ENCODE results near the gene SLC9B1. TPM values are rescaled to one million over a fixed set of nuclear protein-coding genes. Genes with fewer than 3 reads are reported as not detected.

The SLC9B1 gene
- total and polyA plus RNA-seq, 2 of the 13 experiments (the other 11 are each of a cell fraction or from before 2014, with no cell fraction given), result 0.17 to 0.20 TPM

DNA sequence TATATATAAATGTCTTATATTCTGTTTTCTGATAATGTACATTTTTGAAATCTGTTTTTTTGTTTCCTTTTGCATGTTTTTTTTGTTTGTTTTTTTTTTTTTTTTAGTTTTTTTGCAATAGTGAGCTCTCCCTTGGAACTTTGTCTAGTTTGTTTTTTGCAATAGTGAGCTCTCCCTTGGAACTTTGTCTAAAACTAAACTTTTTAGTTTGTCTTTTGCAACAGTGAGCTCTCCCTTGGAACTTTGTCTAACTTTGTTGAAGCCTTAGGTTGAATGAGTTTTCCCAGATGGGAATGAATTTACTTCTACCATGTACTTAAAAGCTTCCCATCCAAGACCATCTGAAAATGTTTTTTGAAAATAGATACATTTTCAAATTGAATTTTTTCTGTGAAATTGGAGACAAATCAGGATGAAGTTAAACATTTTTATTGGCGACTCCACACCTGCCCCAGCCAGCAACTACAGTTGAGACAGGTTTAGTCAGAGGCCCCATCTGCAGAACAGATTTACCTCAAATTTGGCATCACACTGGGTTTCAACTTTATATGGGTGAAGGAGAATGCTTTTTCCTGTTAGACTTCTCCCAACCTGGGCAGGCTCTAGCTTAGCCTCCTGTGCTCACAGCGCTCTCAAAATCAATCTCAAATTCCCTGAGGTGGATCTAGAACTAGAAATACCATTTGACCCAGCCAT is 41.1 kb upstream of the SLC9B1 start (continued):
- TF ChIP-seq ZEB1 (IDR thresholded peaks at IDR 0.05; ENCODE audit: insufficient replicate concordance, low read depth) (no peak), PAX8 (CRISPR knock-in tag; IDR thresholded peaks at IDR 0.05; ENCODE audit: borderline replicate concordance) (no peak), ZC3H4 (CRISPR knock-in tag; IDR thresholded peaks at IDR 0.05; ENCODE audit: borderline replicate concordance) (no peak), ZNF30 (CRISPR knock-in tag; IDR thresholded peaks at IDR 0.05) (no peak)
- TF ChIP-seq, protein P1, sequence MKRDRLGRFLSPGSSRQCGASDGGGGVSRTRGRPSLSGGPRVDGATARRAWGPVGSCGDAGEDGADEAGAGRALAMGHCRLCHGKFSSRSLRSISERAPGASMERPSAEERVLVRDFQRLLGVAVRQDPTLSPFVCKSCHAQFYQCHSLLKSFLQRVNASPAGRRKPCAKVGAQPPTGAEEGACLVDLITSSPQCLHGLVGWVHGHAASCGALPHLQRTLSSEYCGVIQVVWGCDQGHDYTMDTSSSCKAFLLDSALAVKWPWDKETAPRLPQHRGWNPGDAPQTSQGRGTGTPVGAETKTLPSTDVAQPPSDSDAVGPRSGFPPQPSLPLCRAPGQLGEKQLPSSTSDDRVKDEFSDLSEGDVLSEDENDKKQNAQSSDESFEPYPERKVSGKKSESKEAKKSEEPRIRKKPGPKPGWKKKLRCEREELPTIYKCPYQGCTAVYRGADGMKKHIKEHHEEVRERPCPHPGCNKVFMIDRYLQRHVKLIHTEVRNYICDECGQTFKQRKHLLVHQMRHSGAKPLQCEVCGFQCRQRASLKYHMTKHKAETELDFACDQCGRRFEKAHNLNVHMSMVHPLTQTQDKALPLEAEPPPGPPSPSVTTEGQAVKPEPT (CRISPR knock-in tag; IDR thresholded peaks at IDR 0.05; ENCODE audit: low read depth), result no peak

DNA sequence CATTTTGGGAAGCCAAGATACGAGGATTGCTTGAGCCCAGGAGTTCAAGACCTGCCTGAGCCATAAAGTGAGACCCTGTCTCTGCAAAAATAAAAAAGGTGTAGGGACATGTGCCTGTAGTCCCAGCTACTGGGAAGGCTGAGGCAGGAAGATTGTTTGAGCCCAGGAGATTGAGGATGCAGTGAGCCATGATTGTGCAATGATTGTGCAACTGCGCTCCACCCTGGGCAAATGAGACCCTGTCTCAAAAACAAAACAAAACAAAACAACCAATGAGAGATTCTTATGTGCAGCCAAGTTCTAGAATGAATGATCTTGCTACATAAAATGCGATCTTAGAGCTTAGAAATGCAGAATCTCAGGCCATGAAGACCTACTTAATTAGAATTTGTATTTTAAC is 34.5 kb upstream of the SLC9B1 start:
- BruUV-seq (replicated peaks), result no TSS peak
- DNase-seq (ENCODE audit: low spot score), result peak; percentile 4
- H3K27ac ChIP-seq (ENCODE audit: extremely low read length, insufficient read depth, low read length), result no peak overlapping the region

More for the DNA sequence above, 34.5 kb upstream of the SLC9B1 start:
- Histone ChIP-seq H4K20me1 (ENCODE audit: insufficient read depth, low read length) (no peaks in the 10 kb centered on the region), H3K27me3 (ENCODE audit: control insufficient read depth in 1 of 2, insufficient read depth in 2 of 2, low read length in 2 of 2) (no peaks in the 10 kb centered on the region), H3K4me2 (ENCODE audit: low read depth, low read length) (no peak overlapping the region), H3K4me3 (replicated peaks in 1 of 3; ENCODE audit: insufficient read depth in 1 of 3, low read depth in 2 of 3, low read length in 3 of 3) (no peak overlapping the region), H3K79me2 (ENCODE audit: insufficient read depth, low read length) (no peaks in the 10 kb centered on the region), H3K9me3 (ENCODE audit: low read length) (no peaks in the 10 kb centered on the region), H2AFZ (ENCODE audit: low read length) (no peak overlapping the region), H3K36me3 (replicated peaks in 1 of 2; ENCODE audit: control insufficient read depth in 1 of 2, insufficient read depth in 2 of 2, low read length in 2 of 2) (peaks cover under 1 to 17% of the 10 kb centered on the region in 2 experiments; a peak in 4 of 5 replicates), H3K9ac (ENCODE audit: insufficient read depth, low read depth, low read length) (no peak overlapping the region), H3K4me1 (ENCODE audit: insufficient read depth, low read length) (no peaks in the 10 kb centered on the region)
- no peak; the same call in 2 of the 3 replicates for ATAC-seq
- CTCF ChIA-PET (ENCODE audit: low intra/inter-chr PET ratio, low total read pairs), result no interaction called here
- 95% methylated on average over 3 of the region's 3 CpGs for WGBS (ENCODE audit: low lambda C conversion rate)
- FAIRE-seq, result no peak
- in situ Hi-C loops (cut with HindIII; ENCODE audit: extremely low pct_ligation_motif_present, low pct_unique_long_range_greater_than_20kb), result no loop called here
- TF ChIP-seq ZFP82 (CRISPR knock-in tag; IDR thresholded peaks at IDR 0.05; ENCODE audit: borderline replicate concordance), result no peak
- TF ChIP-seq GATAD2A (CRISPR knock-in tag; IDR thresholded peaks at IDR 0.05), result 0 out of 2 replicates have a peak, but pooled peaks have one; percentile 16
- peak; percentile 93 for TF ChIP-seq CEBPG (CRISPR knock-in tag; IDR thresholded peaks at IDR 0.05)
- peak; percentile 94 for TF ChIP-seq CEBPB (IDR thresholded peaks at IDR 0.05; ENCODE audit: borderline replicate concordance, low read depth, low read length)
- 0 out of 2 replicates have a peak, but pooled peaks have one; percentile 8 for TF ChIP-seq FOSL2 (CRISPR knock-in tag; IDR thresholded peaks at IDR 0.05)
- intact Hi-C loops (cut with micrococcal nuclease; ENCODE audit: unreplicated experiment), result no loop called here
- POLR2A ChIA-PET, result no interaction called here
